ENCODE results near the gene BMERB1. TPM values are rescaled to one million over a fixed set of nuclear protein-coding genes. Genes with fewer than 3 reads are reported as not detected.
A peak's percentile ranks its signal among the peaks of the same experiment; 100 is the strongest.
"Not testable (repeated sequence)": the region's sequence is repeated elsewhere in the genome, so short reads cannot be mapped to it uniquely, and the experiment has no call there.

Gene BMERB1
- total RNA-seq, 1 donor from 2014 or later = 3.6 TPM

GRCh38 chr16:15597135-15597534 is 162.7 kb downstream of the BMERB1 start:
- no peak for ATAC-seq

GRCh38 chr16:15597822-15598647 is 163.6 kb downstream of the BMERB1 start:
- ATAC-seq = no peak

GRCh38 chr16:15598648-15599190 is 164.3 kb downstream of the BMERB1 start:
- ATAC-seq = no peak

GRCh38 chr16:15599303-15600070 is 165.1 kb downstream of the BMERB1 start:
- ATAC-seq = no peak

- ATAC-seq = no peak
These were observed 167.0 kb downstream of the BMERB1 start for GRCh38 chr16:15601212-15601879.

- no peak for ATAC-seq
These were observed 168.1 kb downstream of the BMERB1 start for GRCh38 chr16:15602285-15603044.

- ATAC-seq = no peak
These were observed 170.4 kb downstream of the BMERB1 start for GRCh38 chr16:15604460-15605440.

- peak; percentile 7 for ATAC-seq
These were observed 171.6 kb downstream of the BMERB1 start for GRCh38 chr16:15605839-15606517.

- peak; percentile 53 for ATAC-seq
These were observed 172.3 kb downstream of the BMERB1 start for GRCh38 chr16:15606518-15607220.

GRCh38 chr16:15607221-15607699 is 172.9 kb downstream of the BMERB1 start:
- not testable (repeated sequence) for ATAC-seq

- peak; percentile 62 for ATAC-seq
These were observed 173.5 kb downstream of the BMERB1 start for GRCh38 chr16:15607700-15608396.

GRCh38 chr16:15608398-15609285 is 174.3 kb downstream of the BMERB1 start:
- no peak for ATAC-seq

GRCh38 chr16:15609286-15609649 is 174.9 kb downstream of the BMERB1 start:
- ATAC-seq = no peak

GRCh38 chr16:15610369-15610871 is 176.0 kb downstream of the BMERB1 start:
- ATAC-seq = no peak

GRCh38 chr16:15611610-15612009 is 177.2 kb downstream of the BMERB1 start:
- ATAC-seq = no peak

- ATAC-seq = no peak
These were observed 179.3 kb downstream of the BMERB1 start for GRCh38 chr16:15613676-15614075.

- no peak for ATAC-seq
These were observed 181.6 kb downstream of the BMERB1 start for GRCh38 chr16:15616012-15616411.

All from esophagus mucosa (tissue), 1 donor.